Stimulated activated naive CD8-positive, alpha-beta T cell treated with anti-CD3 and anti-CD28 coated beads, Interleukin-15, Interleukin-2, amounts not matched to agents 100 ng/mL and 50 ng/mL, for 24 hours (primary cell): ENCODE measurements around the gene KCNH1.
"Not testable (repeated sequence)": the region's sequence is repeated elsewhere in the genome, so short reads cannot be mapped to it uniquely, and the experiment has no call there.

ENCODE experiments used
- H3K27ac Mint-ChIP-seq: one replicate; pipeline ENCODE4 v1.8.0; 2021; ENCODE audit warnings: mild to moderate bottlenecking, mixed read lengths
- H3K27me3 Mint-ChIP-seq: one replicate; pipeline ENCODE4 v1.8.0; 2021; ENCODE audit warnings: mixed read lengths
- H3K36me3 Mint-ChIP-seq: one replicate; pipeline ENCODE4 v1.8.0; 2021; ENCODE audit warnings: low read depth, mixed read lengths
- H3K4me1 Mint-ChIP-seq: one replicate; pipeline ENCODE4 v1.8.0; 2021; ENCODE audit warnings: low read depth, mixed read lengths
- H3K4me3 Mint-ChIP-seq: one replicate; pipeline ENCODE4 v1.8.0; 2021; ENCODE audit warnings: mild to moderate bottlenecking, mixed read lengths
- H3K9me3 Mint-ChIP-seq: one replicate; pipeline ENCODE4 v1.8.0; 2021; ENCODE audit warnings: mixed read lengths

KCNH1 gene

GRCh38 chr1:210992837-210993236 is 141.1 kb downstream of the KCNH1 start:
- no peaks in the 10 kb centered on the region for H3K4me1 Mint-ChIP-seq
- H3K9me3 Mint-ChIP-seq: no peaks in the 10 kb centered on the region

GRCh38 chr1:210989905-210990304 is 144.0 kb downstream of the KCNH1 start:
- H3K27me3 Mint-ChIP-seq: peaks cover 38% of the 10 kb centered on the region
- no peak overlapping the region for H3K27ac Mint-ChIP-seq
- no peaks in the 10 kb centered on the region for H3K36me3 Mint-ChIP-seq
- no peaks in the 10 kb centered on the region for H3K4me1 Mint-ChIP-seq
- H3K9me3 Mint-ChIP-seq: no peaks in the 10 kb centered on the region
- H3K4me3 Mint-ChIP-seq: no peak overlapping the region

More at GRCh38 chr1:210992837-210993236, 141.1 kb downstream of the KCNH1 start:
- H3K4me3 Mint-ChIP-seq: no peak overlapping the region
- no peaks in the 10 kb centered on the region for H3K36me3 Mint-ChIP-seq
- H3K27me3 Mint-ChIP-seq: peaks cover 34% of the 10 kb centered on the region
- H3K27ac Mint-ChIP-seq: no peak overlapping the region

- no peaks in the 10 kb centered on the region for H3K4me1 Mint-ChIP-seq
- H3K36me3 Mint-ChIP-seq: no peaks in the 10 kb centered on the region
- peaks cover 3% of the 10 kb centered on the region for H3K27me3 Mint-ChIP-seq
- H3K27ac Mint-ChIP-seq: no peak overlapping the region
- no peak overlapping the region for H3K4me3 Mint-ChIP-seq
- H3K9me3 Mint-ChIP-seq: peaks cover 10% of the 10 kb centered on the region
Measured at GRCh38 chr1:210981490-210981889, 152.5 kb downstream of the KCNH1 start.

GRCh38 chr1:210980082-210980481 is 153.9 kb downstream of the KCNH1 start:
- Mint-ChIP-seq H3K27me3 (no peaks in the 10 kb centered on the region), H3K9me3 (peaks cover 10% of the 10 kb centered on the region), H3K27ac (no peak overlapping the region), H3K36me3 (no peaks in the 10 kb centered on the region), H3K4me3 (no peak overlapping the region), H3K4me1 (no peaks in the 10 kb centered on the region)

GRCh38 chr1:210978974-210979354 is 155.0 kb downstream of the KCNH1 start:
- Mint-ChIP-seq H3K9me3 (peaks cover 10% of the 10 kb centered on the region), H3K36me3 (no peaks in the 10 kb centered on the region), H3K27me3 (no peaks in the 10 kb centered on the region), H3K4me3 (no peak overlapping the region), H3K4me1 (no peaks in the 10 kb centered on the region), H3K27ac (no peak overlapping the region)

GRCh38 chr1:210978316-210978973 is 155.5 kb downstream of the KCNH1 start:
- Mint-ChIP-seq H3K4me3 (no peak overlapping the region), H3K9me3 (peaks cover 5% of the 10 kb centered on the region), H3K27me3 (no peaks in the 10 kb centered on the region), H3K4me1 (no peaks in the 10 kb centered on the region), H3K27ac (no peak overlapping the region), H3K36me3 (no peaks in the 10 kb centered on the region)

- Mint-ChIP-seq H3K36me3 (no peaks in the 10 kb centered on the region), H3K27ac (no peak overlapping the region), H3K4me1 (no peaks in the 10 kb centered on the region), H3K9me3 (no peaks in the 10 kb centered on the region), H3K27me3 (no peaks in the 10 kb centered on the region), H3K4me3 (no peak overlapping the region)
Measured at GRCh38 chr1:210951279-210951678, 182.7 kb downstream of the KCNH1 start.

GRCh38 chr1:210949940-210950546 is 183.9 kb downstream of the KCNH1 start:
- H3K9me3 Mint-ChIP-seq, H3K4me1 Mint-ChIP-seq, H3K27ac Mint-ChIP-seq, H3K27me3 Mint-ChIP-seq, H3K4me3 Mint-ChIP-seq, H3K36me3 Mint-ChIP-seq: not testable (repeated sequence)

- H3K4me3 Mint-ChIP-seq: no peak overlapping the region
- no peaks in the 10 kb centered on the region for H3K27me3 Mint-ChIP-seq
- no peaks in the 10 kb centered on the region for H3K9me3 Mint-ChIP-seq
- no peaks in the 10 kb centered on the region for H3K36me3 Mint-ChIP-seq
- no peaks in the 10 kb centered on the region for H3K4me1 Mint-ChIP-seq
- H3K27ac Mint-ChIP-seq: no peak overlapping the region
Measured at GRCh38 chr1:210949489-210949888, 184.5 kb downstream of the KCNH1 start.

GRCh38 chr1:210949039-210949438 is 184.9 kb downstream of the KCNH1 start:
- Mint-ChIP-seq H3K27me3 (no peaks in the 10 kb centered on the region), H3K4me3 (no peak overlapping the region), H3K9me3 (no peaks in the 10 kb centered on the region), H3K36me3 (no peaks in the 10 kb centered on the region), H3K27ac (no peak overlapping the region), H3K4me1 (no peaks in the 10 kb centered on the region)

- Mint-ChIP-seq H3K9me3 (no peaks in the 10 kb centered on the region), H3K4me1 (peaks cover 4% of the 10 kb centered on the region), H3K4me3 (no peak overlapping the region), H3K36me3 (no peaks in the 10 kb centered on the region), H3K27ac (no peak overlapping the region), H3K27me3 (no peaks in the 10 kb centered on the region)
Measured at GRCh38 chr1:210944252-210944651, 189.7 kb downstream of the KCNH1 start.

GRCh38 chr1:210942513-210942912 is 191.4 kb downstream of the KCNH1 start:
- Mint-ChIP-seq H3K36me3 (no peaks in the 10 kb centered on the region), H3K4me3 (no peak overlapping the region), H3K27me3 (no peaks in the 10 kb centered on the region), H3K4me1 (peaks cover 4% of the 10 kb centered on the region), H3K9me3 (no peaks in the 10 kb centered on the region), H3K27ac (no peak overlapping the region)

- Mint-ChIP-seq H3K27me3 (no peaks in the 10 kb centered on the region), H3K36me3 (no peaks in the 10 kb centered on the region), H3K4me3 (no peak overlapping the region), H3K27ac (no peak overlapping the region), H3K4me1 (peaks cover 4% of the 10 kb centered on the region), H3K9me3 (no peaks in the 10 kb centered on the region)
Measured at GRCh38 chr1:210940081-210940617, 193.8 kb downstream of the KCNH1 start.

- Mint-ChIP-seq H3K27ac (no peak overlapping the region), H3K9me3 (no peaks in the 10 kb centered on the region), H3K4me1 (peaks cover 4% of the 10 kb centered on the region), H3K27me3 (no peaks in the 10 kb centered on the region), H3K36me3 (no peaks in the 10 kb centered on the region), H3K4me3 (no peak overlapping the region)
Measured at GRCh38 chr1:210938416-210938925, 195.5 kb downstream of the KCNH1 start.

- Mint-ChIP-seq H3K4me1 (peaks cover 4% of the 10 kb centered on the region), H3K9me3 (no peaks in the 10 kb centered on the region), H3K4me3 (no peak overlapping the region), H3K36me3 (no peaks in the 10 kb centered on the region), H3K27ac (no peak overlapping the region), H3K27me3 (no peaks in the 10 kb centered on the region)
Measured at GRCh38 chr1:210937846-210938245, 196.1 kb downstream of the KCNH1 start.
